GM19193 (cell line): Measurements from ENCODE around the gene EPHA2.

ENCODE experiments used
- POLR2A ChIP-seq: IDR thresholded peaks from 4 replicates; pipeline ENCODE4 v1.6.1; 2011; ENCODE audit not compliant: insufficient read depth, insufficient read length; ENCODE audit errors: extremely low read depth

Gene EPHA2

DNA sequence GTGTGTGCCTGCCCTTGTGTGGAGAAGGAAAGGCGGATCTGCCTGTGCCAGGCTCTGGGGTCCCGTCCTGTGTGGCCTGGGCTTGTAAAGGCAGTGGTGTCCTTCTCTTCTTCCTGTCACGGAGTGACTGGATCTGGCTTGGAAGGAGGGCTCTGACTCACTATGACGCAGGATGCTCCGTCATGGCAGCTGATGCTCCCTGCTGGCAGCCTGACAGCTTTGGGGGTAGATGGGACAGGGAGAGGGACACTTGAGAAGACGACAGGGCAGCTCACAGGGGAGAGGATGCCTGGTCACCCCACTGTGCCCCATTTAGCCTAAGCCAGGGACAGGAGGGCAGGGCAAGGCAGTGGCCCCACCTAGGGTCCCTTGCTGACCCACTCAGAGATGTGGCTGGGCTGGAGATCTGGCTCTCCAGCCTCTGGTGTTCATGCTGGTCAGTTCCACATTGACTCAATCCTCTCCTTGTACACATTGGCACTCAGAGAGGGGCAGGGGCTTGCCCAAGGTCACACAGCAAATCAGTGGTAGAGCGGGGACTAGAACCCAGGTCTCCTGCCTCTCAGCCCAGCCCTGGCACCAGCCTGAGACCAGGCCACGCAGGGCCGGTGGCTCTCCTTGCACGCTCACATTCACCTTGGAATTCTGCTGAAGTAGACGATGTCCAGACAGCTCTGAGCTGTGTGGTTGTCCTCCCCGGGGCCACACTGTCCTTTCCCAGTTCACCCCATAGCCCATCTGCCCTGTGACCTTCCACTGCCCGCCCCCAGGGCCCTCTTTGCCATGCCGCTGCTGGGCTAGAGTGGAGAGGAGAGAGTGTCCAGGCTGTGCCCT is 79.6 kb downstream of the EPHA2 start:
- no peak for TF ChIP-seq POLR2A

DNA sequence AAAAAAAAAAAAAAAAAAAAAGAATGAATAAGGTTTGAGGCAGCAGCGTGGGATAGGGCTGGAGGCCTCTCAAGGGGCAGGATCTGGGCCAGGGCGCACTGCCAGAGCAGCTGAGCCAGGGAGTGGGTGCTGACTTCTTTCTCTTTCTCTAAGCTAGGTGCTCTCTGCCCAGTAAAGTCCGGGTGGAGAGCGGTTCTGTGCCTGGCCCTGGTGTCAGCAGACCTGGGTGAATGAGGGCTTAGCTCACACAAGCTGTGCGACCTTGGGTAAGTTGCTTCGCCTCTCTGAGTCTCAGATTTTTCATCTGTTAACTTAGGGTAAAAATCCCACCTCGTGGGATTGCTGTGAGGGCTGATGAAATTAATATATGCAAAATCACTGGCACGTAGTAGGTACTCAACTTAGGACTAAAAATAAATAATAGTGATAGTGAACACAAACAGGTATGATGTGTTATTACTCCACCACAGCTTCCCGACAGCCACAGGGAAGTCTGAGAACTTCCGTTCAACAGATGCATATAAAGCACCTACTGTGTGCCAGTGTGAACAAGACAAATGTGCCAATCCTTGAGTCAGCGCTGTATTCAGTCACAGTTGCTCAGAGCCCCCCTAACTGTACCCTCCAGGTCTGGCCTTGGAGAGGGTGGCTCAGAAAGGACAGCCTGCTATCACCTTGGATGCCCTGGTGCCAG is 80.4 kb downstream of the EPHA2 start:
- TF ChIP-seq POLR2A, result no peak
